VCaP (cell line): ENCODE data around the gene PRKCE.

Source experiments
- H3K27ac ChIP-seq: fragments of 450-650 bp; 2 replicates; pipeline ENCODE4 v1.5.1; 2017
- TF ChIP-seq, protein P1 (sequence below): fragments of 450-650 bp; conservative IDR thresholded peaks from 2 replicates; pipeline ENCODE4 v1.5.1; 2017; ENCODE audit warnings: mild to moderate bottlenecking, moderate library complexity

PRKCE gene

DNA sequence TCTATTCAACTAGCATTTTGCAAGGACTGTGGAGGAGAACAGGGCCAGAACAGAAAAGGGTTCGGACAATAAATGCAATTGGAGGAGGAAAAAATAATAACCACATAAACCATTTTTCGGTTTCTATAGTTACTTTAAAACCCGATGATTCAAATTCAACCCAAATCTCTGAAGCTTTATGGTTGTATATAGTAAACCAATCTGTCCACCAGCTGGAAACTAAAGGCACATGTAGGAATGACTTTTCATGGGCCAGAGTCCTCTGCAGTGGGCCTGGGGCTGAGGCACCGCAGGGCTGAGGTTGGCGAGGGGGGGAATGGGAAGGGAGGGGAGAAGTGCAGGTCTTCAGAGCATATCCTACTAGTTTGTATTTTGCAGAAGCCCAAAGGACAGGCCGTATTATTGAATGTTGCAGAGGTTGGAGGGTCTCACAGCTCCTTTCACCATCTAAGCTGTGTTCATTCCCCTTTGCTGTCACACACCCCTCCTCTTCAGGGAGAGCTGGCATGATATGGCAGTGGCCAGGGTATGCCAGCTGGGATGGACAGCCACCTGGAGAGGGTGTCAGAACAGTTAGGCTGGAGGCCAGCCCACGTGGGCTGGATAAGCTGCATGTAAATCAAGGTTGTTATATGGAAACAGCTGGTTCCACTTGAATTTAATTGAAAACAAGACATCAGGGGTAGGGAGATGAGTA, 267.1 kb downstream of the PRKCE start:
- TF ChIP-seq, protein P1, sequence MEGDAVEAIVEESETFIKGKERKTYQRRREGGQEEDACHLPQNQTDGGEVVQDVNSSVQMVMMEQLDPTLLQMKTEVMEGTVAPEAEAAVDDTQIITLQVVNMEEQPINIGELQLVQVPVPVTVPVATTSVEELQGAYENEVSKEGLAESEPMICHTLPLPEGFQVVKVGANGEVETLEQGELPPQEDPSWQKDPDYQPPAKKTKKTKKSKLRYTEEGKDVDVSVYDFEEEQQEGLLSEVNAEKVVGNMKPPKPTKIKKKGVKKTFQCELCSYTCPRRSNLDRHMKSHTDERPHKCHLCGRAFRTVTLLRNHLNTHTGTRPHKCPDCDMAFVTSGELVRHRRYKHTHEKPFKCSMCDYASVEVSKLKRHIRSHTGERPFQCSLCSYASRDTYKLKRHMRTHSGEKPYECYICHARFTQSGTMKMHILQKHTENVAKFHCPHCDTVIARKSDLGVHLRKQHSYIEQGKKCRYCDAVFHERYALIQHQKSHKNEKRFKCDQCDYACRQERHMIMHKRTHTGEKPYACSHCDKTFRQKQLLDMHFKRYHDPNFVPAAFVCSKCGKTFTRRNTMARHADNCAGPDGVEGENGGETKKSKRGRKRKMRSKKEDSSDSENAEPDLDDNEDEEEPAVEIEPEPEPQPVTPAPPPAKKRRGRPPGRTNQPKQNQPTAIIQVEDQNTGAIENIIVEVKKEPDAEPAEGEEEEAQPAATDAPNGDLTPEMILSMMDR: no peak
- H3K27ac ChIP-seq: peak overlapping the region; percentile 62

DNA sequence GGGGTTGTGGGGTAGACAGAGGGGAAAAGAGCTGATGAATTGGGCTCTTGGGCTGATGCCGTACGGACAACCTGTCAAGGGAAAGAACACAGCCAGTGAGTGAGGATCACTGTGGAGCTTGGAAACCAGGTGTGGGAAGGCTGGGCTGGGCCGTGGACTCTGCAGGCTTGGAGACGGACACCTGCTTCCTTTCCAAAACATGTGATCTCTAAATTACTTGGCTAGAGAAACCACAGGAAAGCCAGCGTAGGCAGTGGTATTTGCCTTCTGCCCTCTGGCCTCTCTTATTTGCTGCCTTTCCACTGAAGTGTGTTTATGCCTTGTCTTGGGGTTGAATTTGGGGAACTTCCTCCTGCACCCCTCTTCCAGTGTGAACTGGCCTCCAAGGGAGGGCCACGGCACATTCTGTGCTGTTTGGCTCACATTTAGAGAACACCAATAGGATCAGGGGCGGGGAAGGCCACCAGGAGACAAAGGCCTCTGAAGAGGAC, 267.7 kb downstream of the PRKCE start:
- H3K27ac ChIP-seq: peak overlapping the region; percentile 62
- TF ChIP-seq, protein P1: no peak

DNA sequence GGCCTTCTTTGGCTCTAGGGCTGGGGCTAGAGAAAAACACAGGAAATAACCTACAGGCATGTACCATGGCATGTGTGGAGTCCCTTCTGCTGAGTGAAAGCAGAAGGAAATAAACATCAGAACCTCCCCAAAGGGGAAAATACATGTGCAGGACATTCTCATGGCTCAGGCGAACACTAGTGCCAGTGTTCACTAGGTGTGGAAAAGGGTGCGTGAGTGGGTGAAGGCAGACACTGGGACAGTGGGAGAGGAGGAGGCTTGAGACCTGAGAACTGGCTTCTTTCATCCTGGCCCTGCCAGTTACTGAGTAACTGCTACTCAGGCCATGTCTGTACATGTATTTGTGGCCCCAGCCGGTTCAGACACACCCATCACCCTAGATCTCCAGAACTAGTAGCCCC, 268.2 kb downstream of the PRKCE start:
- TF ChIP-seq, protein P1: no peak
- peak overlapping the region; percentile 62 for H3K27ac ChIP-seq

DNA sequence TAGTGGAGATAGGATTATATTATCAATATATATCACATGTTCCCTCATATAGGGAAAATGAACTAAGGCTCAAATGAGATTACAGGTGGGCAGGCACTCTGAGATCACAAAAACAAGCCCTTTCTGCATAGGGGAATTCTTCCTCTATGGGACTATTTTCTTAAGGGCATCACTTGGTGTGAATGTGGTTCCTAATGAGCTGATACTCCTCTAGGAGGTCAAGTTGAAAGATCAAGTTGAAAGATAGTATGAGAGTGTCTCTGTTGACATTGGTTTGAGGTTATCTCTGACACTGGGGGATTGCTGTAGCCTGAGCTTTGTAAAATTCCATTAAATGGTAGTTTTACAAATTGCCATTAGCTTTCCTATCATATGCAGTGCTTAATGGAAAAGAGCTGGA, 270.4 kb downstream of the PRKCE start:
- TF ChIP-seq, protein P1: no peak
- no peak overlapping the region for H3K27ac ChIP-seq

DNA sequence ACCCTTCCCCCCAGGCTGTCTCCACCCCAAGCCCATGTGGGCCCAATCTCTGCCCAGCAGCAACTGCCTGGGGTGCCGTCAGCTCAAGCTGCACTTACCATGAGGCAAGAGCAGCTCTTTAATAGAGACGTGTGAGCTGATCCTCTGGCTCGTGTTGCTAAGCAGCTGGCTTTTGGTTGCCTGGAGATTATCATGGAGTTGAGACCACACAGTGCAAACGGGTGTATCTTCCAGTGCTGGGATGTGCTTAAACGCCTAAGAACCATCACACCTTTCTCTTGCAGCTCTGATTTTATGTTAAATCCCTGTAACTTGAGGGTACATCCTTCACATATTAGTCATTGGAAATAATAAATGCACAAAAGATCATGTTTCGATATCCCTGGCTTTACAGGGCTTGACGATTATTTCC, 271.1 kb downstream of the PRKCE start:
- TF ChIP-seq, protein P1: no peak
- no peak overlapping the region for H3K27ac ChIP-seq

DNA sequence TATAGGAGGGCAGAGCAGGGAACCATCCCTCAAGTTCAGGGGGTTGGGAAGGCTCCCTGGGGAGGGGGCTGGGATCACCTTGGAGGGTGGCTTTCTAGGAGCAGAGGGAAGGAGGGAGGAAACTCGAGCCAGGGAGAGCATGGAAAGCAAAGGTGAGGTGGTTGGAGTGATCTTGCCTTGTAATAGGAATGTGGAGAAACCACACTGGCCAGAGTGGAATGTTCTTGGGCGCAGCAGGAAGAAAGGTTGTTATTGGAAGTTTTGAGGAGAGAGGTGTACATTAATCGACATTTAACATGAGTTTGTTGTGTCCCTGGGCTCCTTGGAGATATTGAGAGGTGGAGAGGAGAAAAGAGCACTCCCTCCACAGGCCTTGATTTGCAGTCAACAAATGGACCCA, 272.2 kb downstream of the PRKCE start:
- TF ChIP-seq, protein P1: no peak
- H3K27ac ChIP-seq: no peak overlapping the region

DNA sequence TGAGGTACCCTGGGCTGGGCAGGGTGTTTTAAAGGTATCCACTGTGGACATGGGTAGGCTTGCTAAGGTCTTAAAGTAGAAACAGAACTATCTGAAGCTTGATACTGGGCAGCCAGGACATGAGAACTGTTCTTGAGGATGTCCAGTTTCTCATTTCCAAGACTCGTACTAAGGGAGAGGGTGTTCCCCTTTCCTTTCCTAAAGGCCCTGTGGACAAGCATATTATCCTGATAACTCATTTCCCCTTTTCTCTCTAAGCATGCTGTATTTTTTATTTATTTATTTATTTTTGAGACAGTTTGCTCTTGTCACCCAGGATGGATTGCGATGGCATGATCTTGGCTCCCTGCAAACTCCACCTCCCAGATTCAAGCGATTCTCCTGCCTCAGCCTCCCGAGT, 273.6 kb downstream of the PRKCE start:
- no peak overlapping the region for H3K27ac ChIP-seq
- TF ChIP-seq, protein P1: no peak
